ENCODE results near the gene GFOD1. TPM values are rescaled to one million over a fixed set of nuclear protein-coding genes. Genes with fewer than 3 reads are reported as not detected.
A peak's percentile ranks its signal among the peaks of the same experiment; 100 is the strongest.

GFOD1 gene
- total RNA-seq, 4 donors from 2014 or later, result 12.2 to 78.2 (median 45.7) TPM

GRCh38 chr6:13522656-13523055, 35.3 kb upstream of the GFOD1 start:
- ATAC-seq (ENCODE audit: low FRiP score), result peak; percentile 54
- DNase-seq (ENCODE audit: low spot score), result no peak
- no peak for TF ChIP-seq CTCF (IDR thresholded peaks at IDR 0.05)

- DNase-seq (ENCODE audit: low spot score) (no peak), ATAC-seq (ENCODE audit: low FRiP score) (no peak)
- no peak for TF ChIP-seq CTCF (IDR thresholded peaks at IDR 0.05)
Measured at GRCh38 chr6:13519839-13520238, 32.4 kb upstream of the GFOD1 start.

GRCh38 chr6:13517116-13517515, 29.7 kb upstream of the GFOD1 start:
- no peak for TF ChIP-seq CTCF (IDR thresholded peaks at IDR 0.05)
- no peak for ATAC-seq (ENCODE audit: low FRiP score)
- DNase-seq (ENCODE audit: low spot score), result no peak

GRCh38 chr6:13515912-13516311, 28.5 kb upstream of the GFOD1 start:
- no peak for TF ChIP-seq CTCF (IDR thresholded peaks at IDR 0.05)
- no peak for ATAC-seq (ENCODE audit: low FRiP score)
- DNase-seq (ENCODE audit: low spot score), result no peak

- TF ChIP-seq CTCF (IDR thresholded peaks at IDR 0.05), result no peak
- no peak for ATAC-seq (ENCODE audit: low FRiP score)
Measured at GRCh38 chr6:13513626-13514502, 26.5 kb upstream of the GFOD1 start.

GRCh38 chr6:13512900-13513299, 25.5 kb upstream of the GFOD1 start:
- TF ChIP-seq CTCF (IDR thresholded peaks at IDR 0.05), result no peak
- ATAC-seq (ENCODE audit: low FRiP score), result no peak
- DNase-seq (ENCODE audit: low spot score), result no peak

More at GRCh38 chr6:13513626-13514502, 26.5 kb upstream of the GFOD1 start:
- DNase-seq (ENCODE audit: low spot score), result no peak

Data from omental fat pad (tissue), 4 donors.